ENCODE measurements around the gene NBPF4.

The NBPF4 gene

DNA sequence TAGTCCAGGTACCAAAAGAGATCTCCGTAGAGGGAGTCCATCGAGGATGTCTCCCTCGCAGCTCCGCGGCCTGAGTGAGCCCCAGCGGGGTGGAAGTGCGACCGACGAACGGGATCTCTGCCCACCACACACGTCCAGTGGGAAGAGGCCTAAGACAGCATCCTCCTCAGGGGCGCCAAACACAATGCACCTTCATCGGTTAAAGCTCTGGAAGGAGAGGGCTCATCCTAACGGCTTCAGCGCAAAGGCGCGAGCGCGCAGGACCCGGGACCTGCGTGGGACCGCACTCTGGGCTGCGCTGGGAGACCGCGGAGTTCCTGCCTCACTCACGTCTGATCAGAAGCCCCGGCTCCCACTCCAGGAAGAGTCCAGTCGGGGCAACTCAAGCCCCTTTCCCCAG, 51.3 kb downstream of the NBPF4 start:
- WGBS, 2 experiments: 95 to 96% methylated on average over 28 of the region's 28 CpGs

DNA sequence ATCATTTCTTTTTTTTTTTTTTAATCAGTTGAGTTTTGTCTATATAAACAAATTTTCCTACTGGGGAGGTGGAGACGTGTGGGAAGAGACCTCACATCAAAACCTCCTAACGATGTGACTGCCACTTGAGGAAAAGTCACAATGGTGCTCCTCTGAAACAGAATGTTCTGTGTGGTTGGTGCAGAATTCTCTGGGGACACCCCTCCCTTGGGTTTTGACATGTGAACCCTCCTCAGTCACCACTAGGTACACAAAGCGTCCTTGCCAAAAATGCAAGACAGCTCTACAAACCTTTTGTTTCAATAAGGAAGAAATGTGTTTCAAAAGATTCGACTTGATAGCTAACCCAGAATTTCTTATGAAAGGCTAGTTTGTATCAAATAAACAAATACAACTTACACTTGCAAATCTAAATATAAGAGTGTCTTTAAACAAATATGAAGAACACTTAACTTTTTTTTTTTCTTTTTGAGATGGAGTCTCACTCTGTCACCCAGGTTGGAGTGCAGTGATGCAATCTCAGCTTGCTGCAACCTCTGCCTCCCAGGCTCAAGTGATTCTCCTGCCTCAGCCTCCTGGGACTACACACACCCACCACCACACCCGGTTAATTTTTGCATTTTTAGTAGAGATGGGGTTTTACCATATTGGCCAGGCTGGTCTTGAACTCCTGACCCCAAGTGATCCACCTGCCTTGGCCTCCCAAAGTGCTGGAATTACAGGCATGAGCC, 53.0 kb downstream of the NBPF4 start:
- no peaks in the 10 kb centered on the region for H3K27me3 ChIP-seq (ENCODE audit: control insufficient read depth, insufficient read depth, low read length, poor library complexity, severe bottlenecking)

More for the DNA sequence above, 51.3 kb downstream of the NBPF4 start:
- Histone ChIP-seq H3K27me3 (ENCODE audit: control insufficient read depth, insufficient read depth, low read length, poor library complexity, severe bottlenecking) (no peaks in the 10 kb centered on the region), H3K27ac (ENCODE audit: insufficient read depth, low read depth, low read length, poor library complexity, severe bottlenecking) (no peak overlapping the region), H3K9me3 (ENCODE audit: control insufficient read depth, low read length) (no peaks in the 10 kb centered on the region), H3K4me3 (ENCODE audit: insufficient read depth, low read depth, low read length) (no peak overlapping the region), H3K36me3 (ENCODE audit: control insufficient read depth, insufficient read depth, low read length) (peaks cover 22% of the 10 kb centered on the region), H3K4me1 (ENCODE audit: control insufficient read depth, insufficient read depth, low read length) (no peaks in the 10 kb centered on the region)

DNA sequence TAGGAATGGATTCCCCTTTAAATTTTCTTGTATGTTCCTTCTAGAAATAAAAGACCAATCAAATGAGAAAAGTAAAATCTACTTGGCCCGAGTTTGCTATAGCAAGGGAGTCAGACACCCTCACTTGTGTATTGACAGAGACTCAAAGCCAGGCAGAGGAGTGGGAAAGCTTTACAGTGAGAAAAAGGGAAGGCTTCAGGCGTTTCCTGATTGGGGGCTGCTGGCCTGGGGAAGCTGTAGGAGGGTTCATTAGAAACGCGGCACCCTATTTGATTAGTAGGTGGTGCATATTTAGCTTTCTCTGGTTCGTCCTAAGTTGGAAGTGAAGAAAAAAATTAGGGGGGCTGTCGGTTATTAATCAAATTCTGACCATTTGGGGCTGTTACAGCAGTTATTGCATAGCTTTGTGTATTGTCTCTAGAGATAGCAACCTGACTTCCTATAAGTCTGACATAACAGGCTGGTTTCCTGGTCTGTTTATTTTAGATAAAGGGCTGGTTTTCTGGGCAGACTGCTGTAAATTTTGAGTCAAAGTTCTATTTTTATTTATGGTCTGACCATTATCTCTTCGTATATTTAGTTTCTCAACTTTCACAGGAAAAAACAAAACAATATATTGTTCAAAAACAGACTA, 53.8 kb downstream of the NBPF4 start:
- H3K4me1 ChIP-seq (ENCODE audit: control insufficient read depth, insufficient read depth, low read length): no peaks in the 10 kb centered on the region
- H3K9me3 ChIP-seq (ENCODE audit: control insufficient read depth, low read length): no peaks in the 10 kb centered on the region
- 83 to 86% methylated on average over 6 to 7 of the region's 7 CpGs for whole genome bisulfite sequencing, 2 experiments
- no peak overlapping the region for H3K4me3 ChIP-seq (ENCODE audit: insufficient read depth, low read depth, low read length)
- H3K27ac ChIP-seq (ENCODE audit: insufficient read depth, low read depth, low read length, poor library complexity, severe bottlenecking): no peak overlapping the region
- H3K36me3 ChIP-seq (ENCODE audit: control insufficient read depth, insufficient read depth, low read length): peaks cover 19% of the 10 kb centered on the region
- H3K27me3 ChIP-seq (ENCODE audit: control insufficient read depth, insufficient read depth, low read length, poor library complexity, severe bottlenecking): no peaks in the 10 kb centered on the region

More for the DNA sequence above, 53.0 kb downstream of the NBPF4 start:
- no peak overlapping the region for H3K4me3 ChIP-seq (ENCODE audit: insufficient read depth, low read depth, low read length)
- H3K27ac ChIP-seq (ENCODE audit: insufficient read depth, low read depth, low read length, poor library complexity, severe bottlenecking): no peak overlapping the region
- no peaks in the 10 kb centered on the region for H3K4me1 ChIP-seq (ENCODE audit: control insufficient read depth, insufficient read depth, low read length)
- no peaks in the 10 kb centered on the region for H3K9me3 ChIP-seq (ENCODE audit: control insufficient read depth, low read length)
- WGBS, 2 experiments: 89 to 91% methylated on average over 1 to 5 of the region's 5 CpGs
- H3K36me3 ChIP-seq (ENCODE audit: control insufficient read depth, insufficient read depth, low read length): peaks cover 22% of the 10 kb centered on the region

GRCh38 chr1:108188801-108189200, 55.1 kb downstream of the NBPF4 start:
- H3K9me3 ChIP-seq (ENCODE audit: control insufficient read depth, low read length): no peaks in the 10 kb centered on the region
- no peaks in the 10 kb centered on the region for H3K4me1 ChIP-seq (ENCODE audit: control insufficient read depth, insufficient read depth, low read length)
- H3K27me3 ChIP-seq (ENCODE audit: control insufficient read depth, insufficient read depth, low read length, poor library complexity, severe bottlenecking): no peaks in the 10 kb centered on the region
- H3K4me3 ChIP-seq (ENCODE audit: insufficient read depth, low read depth, low read length): no peak overlapping the region
- 100% methylated on average over 1 of the region's 1 CpG for WGBS, 2 experiments
- H3K27ac ChIP-seq (ENCODE audit: insufficient read depth, low read depth, low read length, poor library complexity, severe bottlenecking): no peak overlapping the region
- peaks cover 20% of the 10 kb centered on the region for H3K36me3 ChIP-seq (ENCODE audit: control insufficient read depth, insufficient read depth, low read length)

GRCh38 chr1:108182959-108183700, 60.7 kb downstream of the NBPF4 start:
- WGBS, 2 experiments: 45 to 50% methylated on average over 2 of the region's 2 CpGs
- no peak overlapping the region for H3K27ac ChIP-seq (ENCODE audit: insufficient read depth, low read depth, low read length, poor library complexity, severe bottlenecking)
- H3K36me3 ChIP-seq (ENCODE audit: control insufficient read depth, insufficient read depth, low read length): peaks cover 44% of the 10 kb centered on the region
- H3K4me3 ChIP-seq (ENCODE audit: insufficient read depth, low read depth, low read length): no peak overlapping the region
- no peaks in the 10 kb centered on the region for H3K9me3 ChIP-seq (ENCODE audit: control insufficient read depth, low read length)
- H3K4me1 ChIP-seq (ENCODE audit: control insufficient read depth, insufficient read depth, low read length): no peaks in the 10 kb centered on the region
- no peaks in the 10 kb centered on the region for H3K27me3 ChIP-seq (ENCODE audit: control insufficient read depth, insufficient read depth, low read length, poor library complexity, severe bottlenecking)

GRCh38 chr1:108179018-108179417, 64.9 kb downstream of the NBPF4 start:
- Histone ChIP-seq H3K36me3 (ENCODE audit: control insufficient read depth, insufficient read depth, low read length) (peaks cover 69% of the 10 kb centered on the region), H3K4me1 (ENCODE audit: control insufficient read depth, insufficient read depth, low read length) (no peaks in the 10 kb centered on the region), H3K4me3 (ENCODE audit: insufficient read depth, low read depth, low read length) (no peak overlapping the region), H3K27ac (ENCODE audit: insufficient read depth, low read depth, low read length, poor library complexity, severe bottlenecking) (no peak overlapping the region), H3K27me3 (ENCODE audit: control insufficient read depth, insufficient read depth, low read length, poor library complexity, severe bottlenecking) (no peaks in the 10 kb centered on the region), H3K9me3 (ENCODE audit: control insufficient read depth, low read length) (peaks cover 9% of the 10 kb centered on the region)
- WGBS, 2 experiments: 71% methylated on average over 1 of the region's 1 CpG; no CpG with 5 or more reads in 1 of the 2 experiments

Measured in ectodermal cell (in vitro differentiated cells).